C1 segment of cervical spinal cord (tissue), 14 donors: Measurements from ENCODE around the gene ZNF460.

Source experiments
- DNase-seq, 14 donors: peaks; one replicate each; lab custom pipeline; 2025; lab: John Stamatoyannopoulos, UW

The ZNF460 gene

GRCh38 chr19:57279418-57280164 lies 694 bp upstream of the ZNF460 start:
- peak; percentile 62 to 95 (median 83) for DNase-seq

GRCh38 chr19:57280962-57281400 lies 696 bp downstream of the ZNF460 start:
- DNase-seq = peak in 2 of 14 donors; percentile 18 to 19

- DNase-seq = no peak
Observed at GRCh38 chr19:57282011-57282643, 1.8 kb downstream of the ZNF460 start.

GRCh38 chr19:57288373-57288772 lies 8.1 kb downstream of the ZNF460 start:
- DNase-seq = no peak

- DNase-seq = no peak
Observed at GRCh38 chr19:57290970-57291369, 10.7 kb downstream of the ZNF460 start.

- DNase-seq = no peak
Observed at GRCh38 chr19:57292547-57292946, 12.3 kb downstream of the ZNF460 start.

GRCh38 chr19:57293719-57294118 lies 13.4 kb downstream of the ZNF460 start:
- DNase-seq = no peak

GRCh38 chr19:57302020-57302465 lies 21.8 kb downstream of the ZNF460 start:
- DNase-seq = peak in 2 of 14 donors; percentile 23 to 58

GRCh38 chr19:57302727-57303401 lies 22.6 kb downstream of the ZNF460 start:
- DNase-seq = no peak

GRCh38 chr19:57305056-57305455 lies 24.8 kb downstream of the ZNF460 start:
- DNase-seq = no peak

- no peak for DNase-seq
Observed at GRCh38 chr19:57308514-57308913, 28.2 kb downstream of the ZNF460 start.

GRCh38 chr19:57310792-57311191 lies 30.5 kb downstream of the ZNF460 start:
- DNase-seq = no peak

- no peak for DNase-seq
Observed at GRCh38 chr19:57314146-57314545, 33.9 kb downstream of the ZNF460 start.

GRCh38 chr19:57317503-57317902 lies 37.2 kb downstream of the ZNF460 start:
- DNase-seq = peak in 1 of 14 donors; percentile 20

GRCh38 chr19:57319869-57320179 lies 39.5 kb downstream of the ZNF460 start:
- no peak for DNase-seq

GRCh38 chr19:57320180-57321084 lies 40.1 kb downstream of the ZNF460 start, which contains the start of gene ZNF543:
TSS of gene ZNF543 (plus strand) at chr19:57320472. CDS start at chr19:57320854, 382 bp downstream.
- DNase-seq = peak; percentile 58 to 95 (median 90)

GRCh38 chr19:57321116-57321515 lies 40.8 kb downstream of the ZNF460 start:
- DNase-seq = no peak

- no peak for DNase-seq
Observed at GRCh38 chr19:57321751-57322150, 41.5 kb downstream of the ZNF460 start.

GRCh38 chr19:57324992-57325391 lies 44.7 kb downstream of the ZNF460 start:
- no peak for DNase-seq

GRCh38 chr19:57327993-57328392 lies 47.7 kb downstream of the ZNF460 start:
- DNase-seq = no peak

GRCh38 chr19:57334191-57334590 lies 53.9 kb downstream of the ZNF460 start:
- no peak for DNase-seq
